GM19372 (cell line): ENCODE measurements around the gene PDZRN3.

Source experiments
- ATAC-seq: cut with Tn5 transposase; IDR thresholded peaks from one replicate; pipeline ENCODE4 v1.9.1; 2021; ENCODE audit warnings: mild to moderate bottlenecking, low read depth, moderate library complexity; ENCODE audit not compliant: unreplicated experiment

PDZRN3 gene

DNA sequence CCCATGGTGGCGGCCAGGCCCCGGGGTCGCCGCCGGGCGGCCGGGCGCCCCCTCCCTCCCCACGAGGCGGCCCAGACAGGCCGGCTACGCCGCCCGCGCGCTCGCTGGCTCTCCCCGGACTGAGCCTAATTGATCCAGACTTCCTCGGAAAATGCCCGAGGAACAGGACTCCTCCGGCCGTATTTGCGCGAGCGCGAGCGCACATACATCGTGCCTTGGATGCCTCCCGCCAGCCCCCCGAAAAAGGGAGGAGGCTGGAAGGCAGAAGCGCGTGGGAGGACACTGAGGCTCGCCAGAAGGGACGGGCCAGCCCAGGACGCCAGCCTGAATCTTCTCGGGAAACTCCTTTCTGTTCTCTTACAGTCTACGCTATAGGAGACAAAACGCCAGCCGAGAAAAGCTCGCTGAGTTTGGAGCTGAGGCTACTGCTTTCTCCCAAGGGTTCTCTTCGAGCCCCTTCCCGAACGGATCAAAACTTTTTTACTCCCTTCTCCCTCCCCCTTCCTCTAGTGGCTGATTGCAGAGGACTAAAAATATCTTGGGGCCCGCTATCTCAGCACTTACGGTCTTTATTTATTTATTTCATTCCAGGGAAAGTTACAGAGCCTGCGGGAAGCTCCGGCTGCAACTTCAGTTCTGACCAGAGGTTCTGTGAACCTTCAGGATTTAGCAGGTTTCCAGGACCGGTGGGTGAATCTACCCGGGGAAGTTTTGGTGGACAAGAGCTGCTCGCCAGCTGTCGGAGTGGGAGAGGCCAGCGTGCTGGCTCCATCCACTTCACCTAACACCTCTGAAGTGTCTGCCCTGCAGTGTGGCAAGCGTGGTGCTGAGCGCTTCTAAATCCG, at the start of gene PDZRN3:
PDZRN3 (minus strand) TSS at position 121 of the 845 bp plus-strand sequence.
- no peak for ATAC-seq

DNA sequence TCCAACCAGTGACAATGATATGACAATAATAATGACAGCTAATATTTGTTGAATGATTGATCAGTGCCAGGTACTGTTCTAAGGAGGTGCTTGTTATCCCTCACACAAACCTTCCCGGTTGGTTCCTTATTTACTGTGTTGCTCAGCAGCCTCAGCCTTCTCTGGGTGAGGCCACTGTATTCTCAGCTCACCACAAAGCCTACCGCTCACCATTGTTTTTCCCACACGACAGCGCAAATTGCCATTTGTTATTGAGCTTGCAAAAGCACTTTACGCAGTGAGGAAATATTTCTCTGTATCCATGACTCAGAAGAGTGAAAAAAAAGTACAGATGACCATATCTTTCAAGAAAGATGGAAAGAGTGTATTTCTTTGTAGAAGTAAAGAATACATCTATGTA, 49.5 kb upstream of the PDZRN3 start:
- ATAC-seq, result no peak

DNA sequence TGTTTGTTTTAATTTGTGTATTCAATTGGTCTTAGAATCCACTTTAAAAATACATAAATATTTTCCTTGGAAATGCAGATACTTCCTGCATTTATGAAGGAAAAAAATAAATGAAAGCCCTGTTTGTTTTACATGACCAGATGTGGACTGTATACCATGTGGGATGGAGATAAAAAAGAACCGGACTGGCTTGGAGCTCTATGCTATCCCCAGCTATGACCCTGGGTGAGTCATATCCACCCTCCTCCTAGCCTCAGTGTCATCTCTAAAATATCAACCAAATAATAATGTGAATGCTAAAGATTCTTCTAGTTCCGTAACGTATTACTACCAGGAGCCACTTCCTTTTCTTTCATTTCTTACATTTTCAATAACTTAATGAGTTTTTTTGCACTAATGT, 44.5 kb upstream of the PDZRN3 start:
- no peak for ATAC-seq

DNA sequence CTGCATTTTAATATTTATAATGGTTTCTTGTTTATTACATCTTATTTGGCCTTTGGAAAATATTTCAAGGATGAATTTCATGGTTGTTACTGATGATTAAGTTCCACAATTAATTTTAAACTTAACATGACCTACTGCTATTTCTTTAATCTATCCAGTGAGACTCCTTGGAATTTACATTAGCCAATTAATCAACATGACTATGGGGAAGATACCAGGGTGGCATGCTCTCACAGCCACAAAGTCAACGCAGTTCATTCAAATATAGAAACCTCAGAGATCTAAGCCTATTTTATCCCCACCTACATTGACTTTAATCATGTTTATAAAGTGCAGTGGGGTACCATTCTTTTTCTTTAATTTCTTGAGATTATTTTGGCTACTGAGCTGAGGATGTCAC, 43.6 kb upstream of the PDZRN3 start:
- ATAC-seq, result no peak

DNA sequence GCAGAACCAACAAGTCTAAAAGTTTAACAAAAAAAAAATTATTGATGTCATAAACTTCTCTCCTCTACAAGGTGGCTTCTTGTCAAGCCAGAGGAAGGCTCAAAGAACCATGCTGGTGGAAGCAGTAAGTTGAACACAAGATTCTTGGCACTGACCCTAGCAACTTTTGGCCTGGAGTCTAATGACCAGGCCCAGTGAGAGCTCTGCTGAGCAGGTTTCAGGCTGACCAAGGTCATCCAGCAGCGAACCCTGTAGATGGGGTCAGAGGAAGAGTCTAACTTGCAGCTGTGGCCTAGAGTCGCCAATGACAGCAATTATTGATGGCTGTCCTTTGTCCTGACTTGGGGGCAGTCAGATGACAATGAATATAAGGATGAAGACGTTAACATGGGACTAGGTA, 43.1 kb upstream of the PDZRN3 start:
- ATAC-seq, result no peak

DNA sequence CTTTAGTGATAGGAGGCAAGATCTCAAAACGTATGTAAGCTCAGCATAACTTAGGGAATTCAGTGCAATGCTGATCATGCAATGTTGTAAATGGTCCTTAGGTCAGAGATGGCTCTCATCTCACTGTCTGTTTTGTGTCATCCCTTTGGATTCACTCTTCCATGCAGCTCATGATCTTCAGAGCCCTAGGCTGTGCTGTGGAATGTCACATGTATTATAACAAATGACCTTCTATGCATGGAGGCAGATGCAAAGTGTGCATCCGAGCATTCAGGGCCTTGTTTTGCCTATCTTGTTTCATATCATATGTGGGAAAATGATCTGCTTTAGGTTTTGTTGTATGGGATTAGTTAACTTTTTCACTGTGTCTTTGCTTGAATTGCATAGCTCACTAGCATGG, 40.5 kb upstream of the PDZRN3 start:
- no peak for ATAC-seq

DNA sequence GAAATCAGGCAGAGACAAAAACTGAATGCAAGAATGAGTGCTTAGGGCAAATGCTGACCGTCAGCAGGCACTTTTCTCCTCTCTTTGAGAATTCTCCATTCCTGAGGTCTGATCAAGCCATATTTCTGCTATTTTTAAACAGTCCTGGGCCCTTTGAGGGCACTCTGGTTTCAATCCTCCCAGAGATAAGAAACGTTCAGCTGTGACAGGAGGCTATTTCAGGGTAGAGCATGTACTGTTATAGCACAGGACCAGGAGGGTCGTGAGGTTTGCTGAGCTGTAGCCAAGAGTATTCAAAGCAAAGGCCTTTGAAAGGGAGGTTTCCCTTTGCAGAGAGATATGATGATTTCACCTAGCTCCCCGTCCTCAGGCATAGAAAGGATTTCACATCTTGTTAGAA, 39.6 kb upstream of the PDZRN3 start:
- ATAC-seq, result no peak

DNA sequence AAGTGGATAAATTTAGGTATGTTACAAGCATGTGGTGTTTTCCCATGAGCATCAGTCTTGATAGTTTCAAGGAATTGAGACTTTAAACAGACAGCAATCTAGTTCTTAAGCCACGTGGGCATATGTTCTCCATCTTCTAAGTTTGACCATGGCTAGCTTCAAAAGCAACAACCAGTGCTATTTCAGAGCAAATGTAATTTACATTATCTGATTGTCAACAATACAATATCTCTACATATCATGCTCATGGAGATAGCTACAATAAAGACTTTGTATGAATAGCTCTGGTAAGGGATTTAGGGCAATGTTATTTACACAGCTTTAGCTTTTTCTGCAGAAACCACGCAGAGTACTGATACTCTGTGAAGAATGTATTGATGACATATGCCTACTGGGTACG, 38.8 kb upstream of the PDZRN3 start:
- ATAC-seq, result no peak

DNA sequence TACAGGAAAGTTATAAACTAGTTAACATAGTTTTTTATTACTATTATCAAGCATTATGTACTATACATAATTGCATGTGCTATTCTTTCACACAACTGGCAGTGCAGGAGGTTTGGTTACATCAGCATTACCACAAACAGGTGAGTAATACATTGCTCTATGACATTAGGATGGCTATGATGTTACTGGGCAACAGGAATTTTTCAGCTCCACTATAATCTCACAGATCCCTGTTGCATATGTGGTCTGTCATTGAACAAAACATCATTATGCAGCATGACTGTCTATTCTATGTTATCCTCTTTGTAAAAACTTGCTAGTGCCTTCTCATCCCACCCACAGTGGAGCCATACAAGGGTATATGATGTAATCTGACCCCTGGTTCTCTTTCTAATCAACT, 36.5 kb upstream of the PDZRN3 start:
- no peak for ATAC-seq

DNA sequence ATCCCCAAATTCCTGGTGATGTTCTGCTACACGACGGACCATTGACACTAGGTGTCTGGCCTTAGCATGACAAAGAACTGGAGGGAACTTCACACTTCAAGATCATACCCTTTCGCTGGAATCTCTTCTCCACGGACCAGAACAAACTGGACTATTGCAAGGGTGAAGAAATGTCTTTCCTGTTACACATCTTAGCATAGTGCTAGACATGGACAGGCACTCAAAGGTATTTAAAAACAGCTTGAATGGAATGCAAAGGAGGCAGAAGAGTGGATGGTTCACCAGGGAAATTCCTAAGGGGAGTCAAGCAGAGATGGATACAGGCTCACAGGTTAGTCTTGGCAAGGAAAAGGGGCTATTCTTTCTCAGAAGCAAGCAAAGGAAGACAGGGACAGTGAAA, 33.5 kb upstream of the PDZRN3 start:
- ATAC-seq, result no peak

DNA sequence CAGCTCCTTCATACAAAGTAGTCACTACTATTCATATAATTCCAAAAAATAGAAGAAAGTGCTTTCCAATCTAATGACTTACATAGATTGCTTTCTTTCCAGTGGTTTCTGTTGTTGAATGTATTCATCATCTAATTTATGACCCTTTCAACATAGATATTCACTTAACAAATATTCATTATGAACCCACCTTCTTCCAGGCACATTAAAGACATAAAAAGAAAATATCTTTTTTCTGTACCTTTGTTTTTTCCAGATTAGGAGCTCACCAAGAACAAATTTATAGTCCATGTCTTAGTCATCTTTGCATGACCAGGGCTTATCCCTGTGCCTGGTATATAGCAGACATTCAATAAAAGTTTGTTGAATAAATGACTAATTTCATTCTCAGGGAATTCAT, 32.4 kb upstream of the PDZRN3 start:
- no peak for ATAC-seq

DNA sequence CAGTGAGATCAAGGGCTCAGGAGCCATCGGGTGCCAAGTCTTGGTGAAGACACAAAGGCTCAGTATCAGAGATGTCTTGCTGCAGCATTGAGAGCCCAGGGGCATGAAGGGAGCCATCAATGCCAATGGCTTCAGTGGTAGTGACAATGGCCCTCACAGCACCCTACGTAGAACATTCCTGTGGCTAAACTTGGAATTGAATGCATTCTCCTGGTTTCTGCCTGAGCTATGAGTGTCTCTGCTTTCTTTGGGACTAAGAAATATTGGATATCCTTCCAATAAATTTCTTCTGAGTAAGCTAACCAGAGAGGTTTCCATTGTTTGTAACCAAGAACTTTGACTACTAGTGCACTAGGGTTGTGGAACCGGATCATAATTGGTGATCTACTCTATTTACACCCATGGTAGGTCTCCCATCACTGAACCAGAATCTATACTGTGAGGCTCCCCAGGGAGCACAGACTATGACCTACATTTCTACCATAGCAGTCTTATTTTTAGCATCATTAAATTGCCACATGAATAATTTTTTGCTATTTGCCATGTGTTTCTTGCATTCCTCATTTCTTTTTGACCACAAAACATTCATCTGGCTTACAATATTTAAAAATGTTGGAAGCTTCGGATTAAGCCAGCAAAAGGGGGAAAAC, 31.6 kb upstream of the PDZRN3 start:
- ATAC-seq, result no peak

DNA sequence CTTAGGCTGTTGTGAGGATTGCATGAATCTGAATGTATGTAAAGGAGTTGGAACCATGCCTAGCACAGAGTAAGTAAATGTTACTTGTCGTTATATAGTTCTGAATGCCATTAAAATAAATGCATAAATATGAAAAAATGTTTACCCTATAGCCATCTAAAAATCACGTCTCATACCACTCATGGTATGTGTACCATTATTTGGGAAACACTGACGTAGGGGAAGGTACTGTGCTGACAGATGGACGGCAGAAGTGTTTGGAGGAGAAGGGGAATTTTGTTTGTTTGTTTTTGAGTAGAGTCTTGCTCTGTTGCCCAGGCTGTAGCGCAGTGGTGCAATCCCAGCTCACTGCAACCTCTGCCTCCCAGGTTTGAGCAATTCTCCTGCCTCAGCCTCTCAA, 30.5 kb upstream of the PDZRN3 start:
- no peak for ATAC-seq

DNA sequence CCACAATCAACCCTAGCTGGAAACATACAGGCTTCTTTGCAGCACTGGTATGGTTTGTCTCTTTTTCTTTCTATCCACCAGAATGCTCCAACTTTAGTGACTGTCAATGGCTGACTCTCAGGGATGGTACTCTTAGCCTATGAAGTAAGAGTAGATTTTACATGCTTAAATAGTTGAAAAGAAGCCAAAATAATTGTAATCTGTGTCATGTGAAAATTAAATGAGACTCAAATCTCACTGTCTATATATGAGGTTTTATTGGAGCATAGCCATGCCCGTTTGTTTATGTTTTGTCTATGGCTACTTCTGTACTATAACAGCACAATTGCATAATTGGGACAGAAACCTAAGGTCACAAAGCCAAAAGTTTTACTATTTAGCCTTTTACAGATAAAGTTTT, 29.1 kb upstream of the PDZRN3 start:
- no peak for ATAC-seq

DNA sequence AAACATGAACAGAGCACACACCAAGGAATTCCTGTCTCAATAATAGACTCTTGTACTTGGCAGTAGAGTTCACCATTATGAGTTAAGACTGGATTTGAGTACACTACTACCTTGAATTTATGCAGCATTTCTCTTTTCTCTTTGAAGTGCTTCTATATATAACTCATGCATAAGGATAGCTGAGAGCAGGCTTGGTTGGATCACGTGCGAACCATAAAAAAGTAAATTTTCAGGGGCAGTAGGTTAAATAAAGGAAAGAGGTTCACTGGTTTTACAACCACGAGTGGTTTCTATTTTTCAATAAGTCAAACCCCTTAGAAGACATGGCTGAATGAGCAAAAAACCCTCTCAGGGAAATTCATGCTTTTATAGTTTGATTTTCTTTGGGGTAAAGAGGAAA, 28.6 kb upstream of the PDZRN3 start:
- no peak for ATAC-seq

DNA sequence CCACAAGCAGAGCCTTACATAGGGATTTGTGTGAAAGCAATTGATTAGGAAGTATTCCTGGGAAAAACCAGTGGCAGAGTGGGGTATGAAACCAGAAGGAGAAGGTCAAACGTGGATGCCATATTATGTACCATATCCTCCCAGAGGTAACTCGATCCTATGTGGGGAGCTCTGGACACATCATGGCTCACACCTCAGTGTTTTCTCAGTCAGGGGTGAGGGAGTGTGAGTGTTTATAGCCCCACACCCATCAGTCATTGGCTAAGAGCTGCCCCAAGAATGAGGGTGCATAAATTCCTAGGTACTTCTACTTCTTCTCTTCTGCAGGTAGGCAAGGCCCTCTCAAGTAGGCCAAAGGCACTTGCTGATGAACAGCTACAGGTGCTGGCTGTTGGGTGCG, 28.2 kb upstream of the PDZRN3 start:
- no peak for ATAC-seq

DNA sequence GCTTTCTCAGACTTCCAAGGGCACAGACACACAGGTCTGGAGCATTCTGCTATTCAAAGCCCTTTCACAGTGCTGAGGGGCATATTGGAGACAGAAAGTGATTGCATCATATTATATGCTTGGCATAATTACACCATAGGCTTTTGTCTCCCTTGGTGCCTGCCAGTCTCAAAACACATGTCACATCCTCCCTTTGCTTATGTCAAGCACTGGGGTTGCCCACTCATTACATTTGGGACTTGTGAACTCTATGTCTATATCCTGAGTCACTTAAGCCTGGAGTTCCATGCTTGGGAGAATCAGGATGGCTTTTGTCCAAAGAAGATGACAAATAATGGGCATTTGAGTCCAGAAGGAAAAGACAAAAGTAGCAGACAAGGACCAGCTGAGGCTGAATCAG, 12.3 kb upstream of the PDZRN3 start:
- ATAC-seq, result no peak

DNA sequence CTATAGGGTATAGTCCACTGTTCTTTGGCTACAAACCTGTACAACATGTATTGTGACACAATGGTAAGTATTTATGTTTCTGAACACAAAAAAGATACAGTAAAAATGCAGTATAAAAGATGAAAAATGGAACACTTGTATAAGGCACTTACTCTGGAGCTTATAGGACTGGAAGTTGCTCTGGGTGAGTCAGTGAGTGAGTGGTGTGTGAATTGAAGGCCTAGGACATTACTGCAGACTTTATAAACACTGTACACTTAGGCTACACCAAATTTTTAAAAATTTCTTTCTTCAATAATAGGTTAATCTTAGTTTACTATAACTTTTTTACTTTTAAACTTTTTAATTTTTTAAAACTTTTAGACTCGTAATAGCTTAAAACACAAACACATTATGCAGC, 10.5 kb upstream of the PDZRN3 start:
- no peak for ATAC-seq

DNA sequence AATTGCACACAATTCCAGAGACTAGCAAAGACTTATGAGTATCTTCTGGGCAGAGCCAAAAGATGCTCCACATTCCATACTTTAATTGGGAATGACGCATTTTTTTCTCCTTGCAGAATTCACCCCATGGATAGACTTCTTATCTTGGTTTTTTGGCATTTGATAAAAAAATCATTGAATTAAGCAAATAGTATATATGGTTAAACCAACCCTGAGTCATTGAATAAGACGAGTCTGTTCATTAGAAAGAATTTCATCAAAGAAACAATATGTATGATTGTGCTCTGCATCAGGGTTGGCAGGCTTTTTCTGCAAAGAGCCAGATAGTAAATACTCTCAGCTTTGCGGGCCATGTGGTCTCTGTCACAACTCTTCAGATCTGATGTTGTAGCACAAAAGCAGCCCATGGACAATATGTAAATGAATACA, 9.2 kb upstream of the PDZRN3 start:
- ATAC-seq, result no peak

DNA sequence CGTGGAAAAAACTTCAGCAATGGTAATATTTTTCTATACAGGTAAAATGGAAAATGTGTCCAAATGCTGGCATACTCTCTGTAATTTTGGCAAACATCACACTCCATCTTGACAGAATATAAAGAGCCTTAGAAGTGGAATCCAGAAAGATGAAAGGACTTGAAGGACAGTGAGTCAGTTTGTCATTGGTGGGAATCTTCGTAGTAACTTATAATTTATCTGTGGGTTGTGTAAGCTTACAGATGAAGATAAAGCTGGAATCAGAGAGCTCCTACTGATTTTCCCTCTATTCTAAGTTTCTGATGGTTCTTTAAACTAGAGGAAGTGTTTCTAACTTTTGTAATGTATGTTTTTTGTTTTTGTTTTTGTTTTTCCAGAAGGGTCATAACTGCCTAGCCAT, 8.7 kb upstream of the PDZRN3 start:
- ATAC-seq, result no peak

DNA sequence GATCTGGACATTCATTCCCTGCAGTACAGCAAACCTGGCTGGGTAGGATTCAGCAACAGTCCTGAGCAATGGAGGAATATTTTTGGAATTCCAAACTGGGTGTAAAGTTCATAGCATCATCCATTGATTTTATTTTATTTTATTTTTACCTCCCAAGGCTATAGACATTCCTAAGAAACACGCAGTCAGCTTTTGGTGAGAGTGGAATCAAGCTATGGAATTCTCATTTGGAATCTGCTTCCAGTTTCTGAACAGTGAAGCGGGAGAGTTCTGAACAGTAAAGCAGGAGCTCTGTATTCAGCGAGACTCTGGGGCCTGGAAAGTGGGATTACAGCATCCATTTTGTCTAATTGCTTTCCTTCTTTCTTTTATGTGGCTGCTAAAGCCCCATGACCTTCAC, 1.4 kb upstream of the PDZRN3 start:
- ATAC-seq, result no peak
